HCT116 (cell line): ENCODE data around the gene TNS3. TPM values are rescaled to one million over a fixed set of nuclear protein-coding genes. Genes with fewer than 3 reads are reported as not detected.

Experiments
- ATAC-seq: fragments of 200-7000 bp; cut with Tn5 transposase; 2 replicates; pipeline ENCODE4 v1.9.1; 2020; ENCODE audit warnings: mild to moderate bottlenecking, moderate library complexity
- BruUV-seq: library from RNA; stranded (reverse); fragments of 400-500 nt; replicated peaks from 2 replicates; lab custom pipeline; 2021; lab: Mats Ljungman, UMichigan
- CTCF ChIA-PET: fragments of 300-600 bp; sonication (Branson Sonifier 250); formaldehyde crosslinking; loops from one replicate; lab custom pipeline; 2021; ENCODE audit warnings: antibody characterized with exemption; lab: Charles Lee
- POLR2A ChIA-PET: fragments of 300-600, 350-600 bp; sonication (Branson Sonifier 250); formaldehyde crosslinking; loops from one replicate; lab custom pipeline; 2021; ENCODE audit warnings: antibody characterized with exemption; lab: Charles Lee
- RAD21 ChIA-PET, 2 experiments: fragments of 300-600 bp; sonication (Branson Sonifier 250); formaldehyde crosslinking; loops; one replicate each; lab custom pipeline; 2023; ENCODE audit warnings: low total read pairs in 2 of 2; ENCODE audit not compliant: uncharacterized antibody in 2 of 2, unreplicated experiment in 2 of 2, low non-redundant PET in 1 of 2; lab: Charles Lee
- DNase-seq: peaks from one replicate; pipeline ENCODE4 v3.0.0-alpha.2; 2010; ENCODE audit warnings: low read depth, low spot score
- H2AFZ ChIP-seq: fragments of 200-600 bp; shearing (Covaris generic), sonication (generic); 2 replicates; pipeline ENCODE4 v1.6.1; 2017; ENCODE audit warnings: low read depth, mixed run types, mixed read lengths, antibody characterized with exemption, low read length; ENCODE audit not compliant: poor library complexity, severe bottlenecking
- H3K27ac ChIP-seq: 2 replicates; pipeline ENCODE4 v1.5.1; 2012; ENCODE audit warnings: low read depth, low read length
- H3K27me3 ChIP-seq: fragments of 200-600 bp; sonication (generic); 2 replicates; pipeline ENCODE4 v1.6.1; 2016; ENCODE audit warnings: mixed run types, low read length, mixed read lengths; ENCODE audit not compliant: insufficient read depth
- H3K36me3 ChIP-seq, 2 experiments: fragments of 200-500 bp in 1 of 2; fragments of 200-600 bp in 1 of 2; sonication (Bioruptor generic) in 1 of 2; sonication (generic) in 1 of 2; 2 replicates each; pipeline versions ENCODE4 v1.5.1 to v1.6.1; 2014 to 2016; ENCODE audit warnings: low read length in 2 of 2, inconsistent platforms in 1 of 2, mixed read lengths in 1 of 2, mixed run types in 1 of 2; ENCODE audit not compliant: insufficient read depth in 2 of 2, control insufficient read depth in 1 of 2
- H3K4me1 ChIP-seq, 2 experiments: fragments of 200-600 bp in 1 of 2; sonication (generic) in 1 of 2; 2 replicates each; pipeline versions ENCODE4 v1.5.1 to v1.6.1; 2012 to 2017; ENCODE audit warnings: low read length in 2 of 2, inconsistent platforms in 1 of 2, mild to moderate bottlenecking in 1 of 2, mixed read lengths in 1 of 2, mixed run types in 1 of 2, moderate library complexity in 1 of 2; ENCODE audit not compliant: insufficient read depth in 2 of 2, control insufficient read depth in 1 of 2
- H3K4me2 ChIP-seq: fragments of 200-600 bp; sonication (generic); 2 replicates; pipeline ENCODE4 v1.6.1; 2017; ENCODE audit warnings: mixed run types, low read length, mixed read lengths
- H3K4me3 ChIP-seq, 2 experiments: fragments of 200-600 bp in 1 of 2; sonication (generic) in 1 of 2; replicated peaks in 1 of 2; 2 replicates each; pipeline ENCODE4 v1.5.1; 2011 to 2016; ENCODE audit warnings: low read length in 2 of 2, control low read depth in 1 of 2, low read depth in 1 of 2, mild to moderate bottlenecking in 1 of 2, mixed read lengths in 1 of 2, mixed run types in 1 of 2
- H3K79me2 ChIP-seq: fragments of 200-600 bp; sonication (generic); 2 replicates; pipeline ENCODE4 v1.6.1; 2017; ENCODE audit warnings: mild to moderate bottlenecking, mixed run types, low read length, moderate library complexity, mixed read lengths; ENCODE audit not compliant: insufficient read depth
- H3K9ac ChIP-seq: fragments of 200-600 bp; sonication (generic); 2 replicates; pipeline ENCODE4 v1.6.1; 2016; ENCODE audit warnings: low read length, mixed read lengths
- H3K9me2 ChIP-seq: fragments of 200-600 bp; sonication (generic), shearing (Covaris generic); 2 replicates; pipeline ENCODE4 v1.6.1; 2017; ENCODE audit warnings: mixed run types, mild to moderate bottlenecking, moderate library complexity; ENCODE audit not compliant: insufficient read depth
- H3K9me3 ChIP-seq, 2 experiments: fragments of 200-500 bp in 1 of 2; fragments of 200-600 bp in 1 of 2; sonication (Bioruptor generic) in 1 of 2; sonication (generic) in 1 of 2; 2 replicates each; pipeline ENCODE4 v1.6.1; 2014 to 2017; ENCODE audit warnings: low read length in 2 of 2, mixed read lengths in 2 of 2, inconsistent platforms in 1 of 2, low read depth in 1 of 2, mild to moderate bottlenecking in 1 of 2, mixed run types in 1 of 2, moderate library complexity in 1 of 2; ENCODE audit not compliant: control insufficient read depth in 1 of 2, insufficient read depth in 1 of 2
- H4K20me1 ChIP-seq: fragments of 200-600 bp; sonication (generic), shearing (Covaris generic); 2 replicates; pipeline ENCODE4 v1.6.1; 2017; ENCODE audit warnings: mixed run types, mild to moderate bottlenecking, moderate library complexity; ENCODE audit not compliant: insufficient read depth
- ELF1 ChIP-seq: IDR thresholded peaks from 2 replicates; pipeline ENCODE4 v1.6.1; 2012; ENCODE audit warnings: low read depth, borderline replicate concordance
- EZH2phosphoT487 ChIP-seq: fragments of 200-600 bp; IDR thresholded peaks from 2 replicates; pipeline ENCODE4 v1.6.1; 2018; ENCODE audit warnings: antibody characterized with exemption, borderline replicate concordance
- POLR2A ChIP-seq: IDR thresholded peaks from 2 replicates; pipeline ENCODE4 v1.7.0; 2011; ENCODE audit warnings: borderline replicate concordance; ENCODE audit not compliant: insufficient read depth, insufficient read length; ENCODE audit errors: extremely low read depth
- REST ChIP-seq: IDR thresholded peaks from 2 replicates; pipeline ENCODE4 v1.6.1; 2012; ENCODE audit warnings: low read depth
- SIN3A ChIP-seq: IDR thresholded peaks from 2 replicates; pipeline ENCODE4 v1.6.1; 2012; ENCODE audit warnings: low read depth
- SP1 ChIP-seq: IDR thresholded peaks from 2 replicates; pipeline ENCODE4 v1.6.1; 2012; ENCODE audit warnings: low read depth
- ZBTB33 ChIP-seq: IDR thresholded peaks from 2 replicates; pipeline ENCODE4 v1.6.1; 2011; ENCODE audit warnings: mild to moderate bottlenecking, low read length, moderate library complexity; ENCODE audit not compliant: insufficient replicate concordance; ENCODE audit errors: extremely low read depth
- ZFX ChIP-seq: fragments of 450-650 bp; IDR thresholded peaks from 2 replicates; pipeline ENCODE4 v1.6.1; 2017
- intact Hi-C: fragments of 100-400 bp; cut with micrococcal nuclease; formaldehyde crosslinking; loops from 2 replicates; pipeline ENCODE4 v1.10.0; 2022
- total RNA-seq: library from RNA; stranded (reverse); gene quantifications from one replicate; pipeline ENCODE4 v1.2.1, GENCODE V29; 2021; ENCODE audit not compliant: unreplicated experiment
- TF ChIP-seq, protein P1 (sequence below), 3 experiments: fragments of 200-600 bp in 1 of 3; sonication (generic) in 1 of 3; IDR thresholded peaks in 2 of 3; conservative IDR thresholded peaks in 1 of 3; 2 replicates each; pipeline ENCODE4 v1.5.1; 2012 to 2017; ENCODE audit warnings: low read depth in 2 of 3, low read length in 2 of 3, antibody characterized with exemption in 1 of 3, borderline replicate concordance in 1 of 3, control low read depth in 1 of 3, mild to moderate bottlenecking in 1 of 3, mixed read lengths in 1 of 3, mixed run types in 1 of 3, moderate library complexity in 1 of 3; ENCODE audit not compliant: insufficient read depth in 1 of 3

The TNS3 gene
- total RNA-seq, 1 experiment from 2014 or later = 9.1 TPM

DNA sequence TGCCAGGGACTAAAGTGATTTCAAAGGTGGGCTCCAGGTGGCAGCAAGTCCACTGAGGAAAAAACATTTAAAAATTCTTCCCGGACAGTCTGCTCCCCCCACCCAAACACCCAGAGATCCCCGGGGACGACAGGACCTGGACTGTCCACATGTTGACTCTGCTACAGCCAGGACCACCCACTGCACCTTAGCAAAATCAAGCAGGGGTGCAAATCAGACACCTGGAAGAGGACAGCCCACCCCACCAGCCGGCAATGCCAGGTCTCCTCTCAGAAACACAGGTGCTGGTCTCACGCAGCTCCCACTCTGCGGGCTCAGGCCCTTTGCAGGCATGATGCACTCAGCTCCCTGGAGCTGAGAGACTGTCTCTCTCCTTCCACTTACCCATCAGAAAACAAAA is 251.9 kb downstream of the TNS3 start:
- Histone ChIP-seq H3K9ac (no peak overlapping the region), H3K4me3 (no peak overlapping the region), H3K9me2 (no peaks in the 10 kb centered on the region), H4K20me1 (no peaks in the 10 kb centered on the region), H3K9me3 (no peaks in the 10 kb centered on the region), H3K4me1 (peaks cover 3 to 12% of the 10 kb centered on the region in 2 experiments; a peak in 2 of 4 replicates), H3K36me3 (no peaks in the 10 kb centered on the region), H3K27ac (no peak overlapping the region), H3K4me2 (no peak overlapping the region), H2AFZ (no peak overlapping the region), H3K27me3 (no peaks in the 10 kb centered on the region), H3K79me2 (no peaks in the 10 kb centered on the region)
- ChIA-PET CTCF (no interaction called here), POLR2A (no interaction called here), RAD21 (no interaction called here)
- intact Hi-C loops = no loop called here
- TF ChIP-seq POLR2A = no peak
- no peak for TF ChIP-seq REST
- no peak for TF ChIP-seq ZFX
- TF ChIP-seq ZBTB33 = no peak
- no peak for TF ChIP-seq SP1
- TF ChIP-seq, protein P1, sequence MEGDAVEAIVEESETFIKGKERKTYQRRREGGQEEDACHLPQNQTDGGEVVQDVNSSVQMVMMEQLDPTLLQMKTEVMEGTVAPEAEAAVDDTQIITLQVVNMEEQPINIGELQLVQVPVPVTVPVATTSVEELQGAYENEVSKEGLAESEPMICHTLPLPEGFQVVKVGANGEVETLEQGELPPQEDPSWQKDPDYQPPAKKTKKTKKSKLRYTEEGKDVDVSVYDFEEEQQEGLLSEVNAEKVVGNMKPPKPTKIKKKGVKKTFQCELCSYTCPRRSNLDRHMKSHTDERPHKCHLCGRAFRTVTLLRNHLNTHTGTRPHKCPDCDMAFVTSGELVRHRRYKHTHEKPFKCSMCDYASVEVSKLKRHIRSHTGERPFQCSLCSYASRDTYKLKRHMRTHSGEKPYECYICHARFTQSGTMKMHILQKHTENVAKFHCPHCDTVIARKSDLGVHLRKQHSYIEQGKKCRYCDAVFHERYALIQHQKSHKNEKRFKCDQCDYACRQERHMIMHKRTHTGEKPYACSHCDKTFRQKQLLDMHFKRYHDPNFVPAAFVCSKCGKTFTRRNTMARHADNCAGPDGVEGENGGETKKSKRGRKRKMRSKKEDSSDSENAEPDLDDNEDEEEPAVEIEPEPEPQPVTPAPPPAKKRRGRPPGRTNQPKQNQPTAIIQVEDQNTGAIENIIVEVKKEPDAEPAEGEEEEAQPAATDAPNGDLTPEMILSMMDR (IDR thresholded peaks at IDR 0.05 in 2 of 3, conservative IDR thresholded peaks at IDR 0.05 in 1 of 3; ENCODE audit: borderline replicate concordance in 1 of 3, insufficient read depth in 1 of 3, low read depth in 2 of 3, low read length in 2 of 3) = no peak
- no peak for TF ChIP-seq SIN3A
- no peak for TF ChIP-seq ELF1
- no peak for TF ChIP-seq EZH2phosphoT487
- ATAC-seq (no peak), DNase-seq (no peak)
- no TSS peak for BruUV-seq
